HG02678 (cell line): ENCODE data around the gene TCHH.

Source experiments
- ATAC-seq: cut with Tn5 transposase; IDR thresholded peaks from one replicate; pipeline ENCODE4 v1.9.1; 2021; ENCODE audit warnings: mild to moderate bottlenecking, moderate library complexity; ENCODE audit not compliant: unreplicated experiment

The TCHH gene

DNA sequence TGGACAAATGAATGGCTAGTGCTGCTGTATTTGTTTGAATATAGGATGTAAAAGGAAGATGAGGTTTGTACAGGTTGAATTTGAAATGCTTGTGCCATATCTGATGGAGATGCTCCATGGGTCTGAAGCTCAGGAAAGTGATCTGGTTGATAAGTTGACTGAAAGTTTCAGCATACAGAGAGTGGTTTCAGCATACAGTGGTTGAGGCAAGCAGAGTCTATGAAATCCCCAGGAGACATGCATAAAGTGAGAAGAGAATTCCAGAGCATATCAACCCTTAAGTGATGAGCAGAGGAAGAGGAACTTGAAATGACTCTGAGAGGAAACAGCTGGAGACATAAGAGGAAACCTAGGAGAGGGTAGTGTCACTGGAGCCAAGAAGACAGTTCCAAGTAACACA, 48.1 kb downstream of the TCHH start:
- no peak for ATAC-seq

- no peak for ATAC-seq
These were observed 53.3 kb downstream of the TCHH start for GRCh38 chr1:152061952-152062351.
